Esophagus muscularis mucosa (tissue), 4 donors: ENCODE results near the gene TOLLIP.

ENCODE experiments used
- CTCF ChIP-seq, 3 experiments: fragments of 200-600 bp in 2 of 3; fragments of 450-650 bp in 1 of 3; sonication (generic) in 2 of 3; IDR thresholded peaks; one replicate each; pipeline ENCODE4 v1.5.1; 2017 to 2019; ENCODE audit warnings: antibody characterized with exemption in 3 of 3, mild to moderate bottlenecking in 2 of 3, moderate library complexity in 1 of 3
- EP300 ChIP-seq: sonication (generic); formaldehyde crosslinking; IDR thresholded peaks from one replicate; pipeline ENCODE4 v1.6.1; 2017; ENCODE audit warnings: antibody characterized with exemption
- POLR2A ChIP-seq: fragments of 450-650 bp; IDR thresholded peaks from one replicate; pipeline ENCODE4 v1.6.1; 2017; ENCODE audit warnings: antibody characterized with exemption, moderate library complexity, mild to moderate bottlenecking, low read depth
- POLR2AphosphoS5 ChIP-seq, 2 donors: sonication (generic); formaldehyde crosslinking; IDR thresholded peaks; one replicate each; pipeline ENCODE4 v1.6.1; 2017; ENCODE audit warnings: antibody characterized with exemption in 2 of 2

GRCh38 chr11:1344056-1344635, 34.7 kb upstream of the TOLLIP start:
- TF ChIP-seq POLR2AphosphoS5 (IDR thresholded peaks at IDR 0.05) (no peak), EP300 (no peak), CTCF (IDR thresholded peaks at IDR 0.05) (no peak), POLR2A (no peak)
